H9 (cell line): ENCODE measurements around the gene RNF224. TPM values are rescaled to one million over a fixed set of nuclear protein-coding genes. Genes with fewer than 3 reads are reported as not detected.

Source experiments
- DNase-seq: peaks from one replicate; pipeline ENCODE4 v3.0.0-alpha.2; 2017
- H2AFZ ChIP-seq: one replicate; pipeline ENCODE4 v1.6.1; 2013; ENCODE audit warnings: mild to moderate bottlenecking, low read length, control low read depth, moderate library complexity
- H2AK5ac ChIP-seq: 2 replicates; pipeline ENCODE4 v1.6.1; 2013; ENCODE audit warnings: low read length, control low read depth, mixed read lengths; ENCODE audit not compliant: insufficient read length
- H2BK120ac ChIP-seq: one replicate; pipeline ENCODE4 v1.6.1; 2013; ENCODE audit warnings: low read depth, mild to moderate bottlenecking, low read length, control low read depth, inconsistent platforms; ENCODE audit not compliant: poor library complexity, severe bottlenecking
- H2BK12ac ChIP-seq: 2 replicates; pipeline ENCODE4 v1.6.1; 2013; ENCODE audit warnings: low read length, control low read depth, mixed read lengths, low read depth; ENCODE audit not compliant: insufficient read length
- H2BK15ac ChIP-seq: 2 replicates; pipeline ENCODE4 v1.6.1; 2013; ENCODE audit warnings: low read depth, low read length, control low read depth
- H2BK20ac ChIP-seq: one replicate; pipeline ENCODE4 v1.6.1; 2013; ENCODE audit warnings: low read depth, mild to moderate bottlenecking, low read length, control low read depth, inconsistent platforms; ENCODE audit not compliant: poor library complexity, severe bottlenecking
- H2BK5ac ChIP-seq: 2 replicates; pipeline ENCODE4 v1.6.1; 2013; ENCODE audit warnings: low read length, control low read depth, mixed read lengths; ENCODE audit not compliant: insufficient read length
- H3K14ac ChIP-seq: 2 replicates; pipeline ENCODE4 v1.6.1; 2013; ENCODE audit warnings: low read length, control low read depth; ENCODE audit not compliant: insufficient read depth
- H3K18ac ChIP-seq: 2 replicates; pipeline ENCODE4 v1.6.1; 2013; ENCODE audit warnings: low read depth, mild to moderate bottlenecking, mixed read lengths, low read length, control low read depth; ENCODE audit not compliant: insufficient read length
- H3K23ac ChIP-seq: 2 replicates; pipeline ENCODE4 v1.6.1; 2013; ENCODE audit warnings: low read length, control low read depth, mixed read lengths, low read depth; ENCODE audit not compliant: insufficient read length
- H3K23me2 ChIP-seq: 2 replicates; pipeline ENCODE4 v1.6.1; 2013; ENCODE audit warnings: low read depth, mild to moderate bottlenecking, mixed read lengths, low read length, control low read depth; ENCODE audit not compliant: insufficient read length, poor library complexity, severe bottlenecking
- H3K27ac ChIP-seq: 2 replicates; pipeline ENCODE4 v1.5.1; 2013; ENCODE audit warnings: low read length, control low read depth, mixed read lengths, low read depth; ENCODE audit not compliant: insufficient read length
- H3K27me3 ChIP-seq: 2 replicates; pipeline ENCODE4 v1.6.1; 2013; ENCODE audit warnings: low read length, control low read depth, inconsistent platforms; ENCODE audit not compliant: insufficient read depth
- H3K4ac ChIP-seq: 2 replicates; pipeline ENCODE4 v1.6.1; 2013; ENCODE audit warnings: low read depth, mild to moderate bottlenecking, control low read depth, inconsistent platforms, low read length, moderate library complexity
- H3K4me1 ChIP-seq: 2 replicates; pipeline ENCODE4 v1.6.1; 2013; ENCODE audit warnings: low read length, control low read depth, inconsistent platforms; ENCODE audit not compliant: insufficient read depth
- H3K4me2 ChIP-seq: 2 replicates; pipeline ENCODE4 v1.6.1; 2013; ENCODE audit warnings: low read length, control low read depth, mixed read lengths; ENCODE audit not compliant: insufficient read length, insufficient read depth
- H3K56ac ChIP-seq: 2 replicates; pipeline ENCODE4 v1.6.1; 2013; ENCODE audit warnings: low read depth, mild to moderate bottlenecking, mixed read lengths, low read length, control low read depth; ENCODE audit not compliant: insufficient read length
- H3K79me1 ChIP-seq: 2 replicates; pipeline ENCODE4 v1.6.1; 2013; ENCODE audit warnings: low read depth, mild to moderate bottlenecking, moderate library complexity, low read length, control low read depth, inconsistent platforms; ENCODE audit not compliant: insufficient read depth, poor library complexity, severe bottlenecking
- H3K79me2 ChIP-seq: 2 replicates; pipeline ENCODE4 v1.6.1; 2013; ENCODE audit warnings: low read length, control low read depth, inconsistent platforms; ENCODE audit not compliant: insufficient read depth
- H3K9ac ChIP-seq: 2 replicates; pipeline ENCODE4 v1.6.1; 2013; ENCODE audit warnings: low read length, control low read depth, mixed read lengths; ENCODE audit not compliant: insufficient read length; ENCODE audit errors: extremely low read depth
- H3K9me3 ChIP-seq: one replicate; pipeline ENCODE4 v1.6.1; 2013; ENCODE audit warnings: low read depth, low read length, inconsistent platforms; ENCODE audit not compliant: control insufficient read depth
- H3T11ph ChIP-seq: one replicate; pipeline ENCODE4 v1.6.1; 2013; ENCODE audit warnings: mild to moderate bottlenecking, low read length, control low read depth, inconsistent platforms
- H4K20me1 ChIP-seq: one replicate; pipeline ENCODE4 v1.6.1; 2013; ENCODE audit not compliant: control insufficient read depth, insufficient read length, insufficient read depth
- H4K5ac ChIP-seq: 2 replicates; pipeline ENCODE4 v1.6.1; 2013; ENCODE audit warnings: low read depth, mild to moderate bottlenecking, mixed read lengths, low read length, control low read depth; ENCODE audit not compliant: insufficient read length
- H4K8ac ChIP-seq: replicated peaks from 2 replicates; pipeline ENCODE4 v1.6.1; 2013; ENCODE audit warnings: low read length, control low read depth, mixed read lengths, low read depth; ENCODE audit not compliant: insufficient read length
- H4K91ac ChIP-seq: 2 replicates; pipeline ENCODE4 v1.6.1; 2013; ENCODE audit warnings: low read depth, mild to moderate bottlenecking, moderate library complexity, mixed read lengths, low read length, control low read depth; ENCODE audit not compliant: insufficient read length
- H3K27ac Mint-ChIP-seq, 3 experiments: 2 replicates in 2 of 3; 3 replicates in 1 of 3; pipeline ENCODE4 v1.8.0; 2020 to 2021; ENCODE audit warnings: mixed read lengths in 3 of 3, mild to moderate bottlenecking in 1 of 3, moderate library complexity in 1 of 3
- H3K27me3 Mint-ChIP-seq: 2 replicates; pipeline ENCODE4 v1.8.0; 2021; ENCODE audit warnings: low read depth, mild to moderate bottlenecking, moderate library complexity, mixed read lengths
- H3K36me3 Mint-ChIP-seq, 3 experiments: 2 replicates in 2 of 3; 3 replicates in 1 of 3; pipeline ENCODE4 v1.8.0; 2020 to 2021; ENCODE audit warnings: low read depth in 3 of 3, mixed read lengths in 3 of 3; ENCODE audit not compliant: insufficient read depth in 1 of 3
- H3K4me1 Mint-ChIP-seq, 2 experiments: 2 replicates each; pipeline ENCODE4 v1.8.0; 2020; ENCODE audit warnings: mixed read lengths in 2 of 2
- H3K4me3 Mint-ChIP-seq, 2 experiments: 2 replicates in 1 of 2; 3 replicates in 1 of 2; pipeline ENCODE4 v1.8.0; 2020 to 2021; ENCODE audit warnings: mild to moderate bottlenecking in 2 of 2, mixed read lengths in 2 of 2, moderate library complexity in 1 of 2
- H3K9me3 Mint-ChIP-seq, 2 experiments: 2 replicates in 1 of 2; 3 replicates in 1 of 2; pipeline ENCODE4 v1.8.0; 2020; ENCODE audit warnings: mild to moderate bottlenecking in 2 of 2, mixed read lengths in 2 of 2, moderate library complexity in 1 of 2
- CTCF ChIP-seq: fragments of 200-600 bp; sonication (generic); conservative IDR thresholded peaks from 3 replicates; pipeline ENCODE4 v1.8.0; 2021; ENCODE audit warnings: antibody characterized with exemption, mild to moderate bottlenecking
- WGBS: extraction: QIAGEN DNeasy Blood & Tissue Kit; methylation state at CpG from one replicate; pipeline ENCODE4 v1.1.7; 2013; ENCODE audit warnings: missing lambda C conversion rate, low lambda C conversion rate, mixed read lengths; ENCODE audit not compliant: insufficient read length; ENCODE audit errors: extremely low coverage; 5-methylcytosine and 5-hydroxymethylcytosine counted together
- total RNA-seq: library from RNA; stranded (reverse); gene quantifications from 2 replicates; pipeline ENCODE4 v1.2.1, GENCODE V29; 2021

The RNF224 gene
- total RNA-seq, 1 experiment from 2014 or later, result 0.15 TPM

- H3K79me1 ChIP-seq, result no peaks in the 10 kb centered on the region
- Mint-ChIP-seq H3K27ac (no peak overlapping the region), H3K36me3 (no peaks in the 10 kb centered on the region), H3K27me3 (no peaks in the 10 kb centered on the region; the same call in 1 of the 2 replicates), H3K4me3 (no peak overlapping the region), H3K9me3 (no peaks in the 10 kb centered on the region), H3K4me1 (peaks cover 2 to 3% of the 10 kb centered on the region in 2 experiments)
- no peak overlapping the region for H3K56ac ChIP-seq
- no peak overlapping the region for H3K4me2 ChIP-seq
- H3K14ac ChIP-seq, result no peak overlapping the region
- H3K27me3 ChIP-seq, result no peaks in the 10 kb centered on the region
- H3K18ac ChIP-seq, result no peak overlapping the region
- H4K8ac ChIP-seq, result no peak overlapping the region
- no peak overlapping the region for H2BK120ac ChIP-seq
- TF ChIP-seq CTCF, result no peak
- H4K20me1 ChIP-seq, result no peaks in the 10 kb centered on the region
- H3K9me3 ChIP-seq, result no peaks in the 10 kb centered on the region
- H2AK5ac ChIP-seq, result no peak overlapping the region
- no peak overlapping the region for H2BK15ac ChIP-seq
- no peak overlapping the region for H2BK12ac ChIP-seq
- H3K4me1 ChIP-seq, result no peaks in the 10 kb centered on the region
- no peak overlapping the region for H2BK20ac ChIP-seq
- no peak overlapping the region for H3K23ac ChIP-seq
- H3K4ac ChIP-seq, result no peak overlapping the region
- no peaks in the 10 kb centered on the region for H3K79me2 ChIP-seq
- no peak overlapping the region for H3K27ac ChIP-seq
- H3K9ac ChIP-seq, result no peak overlapping the region
- DNase-seq, result no peak
- no peak overlapping the region for H4K91ac ChIP-seq
- H3K23me2 ChIP-seq, result peaks cover 4% of the 10 kb centered on the region
- H4K5ac ChIP-seq, result no peak overlapping the region
- H2BK5ac ChIP-seq, result no peak overlapping the region
- whole genome bisulfite sequencing, result no CpG with 5 or more reads among the region's 27 CpGs
- H3T11ph ChIP-seq, result no peak overlapping the region
- H2AFZ ChIP-seq, result no peak overlapping the region
These were observed 1.9 kb downstream of the RNF224 start for GRCh38 chr9:137228968-137229896.
